ENCODE results near the gene OR2S2.

- no peak for TF ChIP-seq POLR2A (IDR thresholded peaks at IDR 0.05; ENCODE audit: low read depth, low read length)
- TF ChIP-seq TAF1 (IDR thresholded peaks at IDR 0.05; ENCODE audit: borderline replicate concordance, low read depth, low read length) = no peak
Observed at GRCh38 chr9:35923598-35923926, 34.4 kb downstream of the OR2S2 start.

Data from GM12892 (cell line).